CD4-positive, alpha-beta T cell (primary cell): Measurements from ENCODE around the gene APOB. TPM values are rescaled to one million over a fixed set of nuclear protein-coding genes. Genes with fewer than 3 reads are reported as not detected.

Source experiments
- ATAC-seq: fragments of 200-7000 bp; cut with Tn5 transposase; one replicate; pipeline ENCODE4 v1.10.0; 2022; ENCODE audit warnings: mild to moderate bottlenecking; ENCODE audit not compliant: poor library complexity
- CTCF ChIA-PET: fragments of 350-600 bp; sonication (Branson Sonifier 250); formaldehyde crosslinking; loops from one replicate; lab custom pipeline; 2021; ENCODE audit warnings: antibody characterized with exemption, inconsistent platforms; lab: Charles Lee
- POLR2A ChIA-PET: fragments of 350-600 bp; sonication (Branson Sonifier 250); formaldehyde crosslinking; loops from one replicate; lab custom pipeline; 2021; ENCODE audit warnings: antibody characterized with exemption, inconsistent platforms; lab: Charles Lee
- DNase-seq, 14 experiments: peaks; one replicate each; pipeline ENCODE4 v3.0.0-alpha.2; 2013 to 2020; ENCODE audit warnings: mixed read lengths in 2 of 14
- H3K27ac ChIP-seq, 2 donors: one replicate each; pipeline versions ENCODE4 v1.5.1 to v1.7.0; 2013; ENCODE audit warnings: low read length in 2 of 2, low read depth in 1 of 2, mild to moderate bottlenecking in 1 of 2
- H3K27me3 ChIP-seq, 2 experiments: 1 replicate in 1 of 2; 2 replicates in 1 of 2; pipeline versions ENCODE4 v1.6.1 to v1.7.0; 2013; ENCODE audit warnings: low read length in 2 of 2, control low read depth in 1 of 2, mild to moderate bottlenecking in 1 of 2, moderate library complexity in 1 of 2; ENCODE audit not compliant: insufficient read depth in 2 of 2, control insufficient read depth in 1 of 2
- H3K36me3 ChIP-seq: one replicate; pipeline ENCODE4 v1.6.1; 2013; ENCODE audit warnings: low read length, control low read depth; ENCODE audit not compliant: insufficient read depth
- H3K4me1 ChIP-seq: one replicate; pipeline ENCODE4 v1.6.1; 2013; ENCODE audit warnings: low read length, control low read depth; ENCODE audit not compliant: insufficient read depth
- H3K4me3 ChIP-seq: one replicate; pipeline ENCODE4 v1.5.1; 2013; ENCODE audit warnings: mild to moderate bottlenecking, low read length, moderate library complexity
- H3K9me3 ChIP-seq, 2 experiments: 1 replicate in 1 of 2; 2 replicates in 1 of 2; pipeline versions ENCODE4 v1.6.1 to v1.7.0; 2013; ENCODE audit warnings: low read length in 2 of 2, mild to moderate bottlenecking in 2 of 2, control low read depth in 1 of 2, moderate library complexity in 1 of 2; ENCODE audit not compliant: control insufficient read depth in 1 of 2, insufficient read depth in 1 of 2
- H3K27ac Mint-ChIP-seq: one replicate; pipeline ENCODE4 v1.8.0; 2020; ENCODE audit warnings: mixed read lengths
- H3K27me3 Mint-ChIP-seq: one replicate; pipeline ENCODE4 v1.8.0; 2021; ENCODE audit warnings: mixed read lengths
- H3K36me3 Mint-ChIP-seq: one replicate; pipeline ENCODE4 v1.8.0; 2021; ENCODE audit warnings: low read depth, mixed read lengths
- H3K4me1 Mint-ChIP-seq: one replicate; pipeline ENCODE4 v1.8.0; 2021; ENCODE audit warnings: low read depth, mixed read lengths
- H3K4me3 Mint-ChIP-seq: one replicate; pipeline ENCODE4 v1.8.0; 2020; ENCODE audit warnings: mild to moderate bottlenecking, mixed read lengths
- H3K9me3 Mint-ChIP-seq: one replicate; pipeline ENCODE4 v1.8.0; 2020; ENCODE audit warnings: mixed read lengths
- CTCF ChIP-seq: fragments of 200-600 bp; IDR thresholded peaks from one replicate; pipeline ENCODE4 v1.8.0; 2022; ENCODE audit warnings: antibody characterized with exemption, mild to moderate bottlenecking
- intact Hi-C, 2 experiments: fragments of 100-400 bp; cut with DNase I in 1 of 2; cut with micrococcal nuclease in 1 of 2; formaldehyde crosslinking; loops; one replicate each; pipeline versions ENCODE4 v1.15.1 to v1.9.0; 2023 to 2025; cut with DNase I, micrococcal nuclease
- total RNA-seq, 174 experiments: library from RNA in 2 of 174; stranded (reverse) in 2 of 174; gene quantifications; one replicate each; pipeline ENCODE4 v1.2.3 and lab custom pipeline; 2021 to 2026

APOB gene
- total RNA-seq, 2 experiments from 2014 or later, result not detected

- ChIA-PET CTCF (no interaction called here), POLR2A (no interaction called here)
- Mint-ChIP-seq H3K36me3 (no peaks in the 10 kb centered on the region), H3K4me3 (no peak overlapping the region), H3K9me3 (no peaks in the 10 kb centered on the region), H3K27me3 (peaks cover 33% of the 10 kb centered on the region), H3K4me1 (no peaks in the 10 kb centered on the region), H3K27ac (no peak overlapping the region)
- Histone ChIP-seq H3K27me3 (peaks cover 0 to 2% of the 10 kb centered on the region in 2 experiments), H3K27ac (no peak overlapping the region), H3K36me3 (no peaks in the 10 kb centered on the region), H3K4me1 (no peaks in the 10 kb centered on the region), H3K4me3 (no peak overlapping the region), H3K9me3 (no peaks in the 10 kb centered on the region)
- DNase-seq (no peak), ATAC-seq (no peak)
- TF ChIP-seq CTCF, result no peak
- intact Hi-C loops, result no loop called here
Observed at GRCh38 chr2:20959252-20959651, 84.6 kb downstream of the APOB start.

- CTCF ChIA-PET, result no interaction called here
Observed at GRCh38 chr2:20957788-20958525, 85.9 kb downstream of the APOB start.

GRCh38 chr2:20955277-20956026, 88.4 kb downstream of the APOB start:
- Histone ChIP-seq H3K4me3 (no peak overlapping the region), H3K4me1 (no peaks in the 10 kb centered on the region), H3K27ac (no peak overlapping the region), H3K27me3 (no peaks in the 10 kb centered on the region), H3K36me3 (no peaks in the 10 kb centered on the region), H3K9me3 (no peaks in the 10 kb centered on the region)
- Mint-ChIP-seq H3K27ac (no peak overlapping the region), H3K4me3 (no peak overlapping the region), H3K4me1 (no peaks in the 10 kb centered on the region), H3K27me3 (no peaks in the 10 kb centered on the region), H3K36me3 (no peaks in the 10 kb centered on the region), H3K9me3 (no peaks in the 10 kb centered on the region)
- ChIA-PET CTCF (no interaction called here), POLR2A (no interaction called here)
- ATAC-seq (no peak), DNase-seq (no peak)
- intact Hi-C loops, result no loop called here
- no peak for TF ChIP-seq CTCF

More at GRCh38 chr2:20957788-20958525, 85.9 kb downstream of the APOB start:
- DNase-seq (no peak), ATAC-seq (no peak)
- Histone ChIP-seq H3K27ac (no peak overlapping the region), H3K9me3 (no peaks in the 10 kb centered on the region), H3K4me3 (no peak overlapping the region), H3K36me3 (no peaks in the 10 kb centered on the region), H3K4me1 (no peaks in the 10 kb centered on the region), H3K27me3 (no peaks in the 10 kb centered on the region)
- H3K4me1 Mint-ChIP-seq, result no peaks in the 10 kb centered on the region
- TF ChIP-seq CTCF, result no peak
- H3K27ac Mint-ChIP-seq, result no peak overlapping the region
- H3K27me3 Mint-ChIP-seq, result peaks cover 21% of the 10 kb centered on the region
- H3K9me3 Mint-ChIP-seq, result no peaks in the 10 kb centered on the region
- POLR2A ChIA-PET, result no interaction called here
- intact Hi-C loops, result no loop called here
- no peak overlapping the region for H3K4me3 Mint-ChIP-seq
- H3K36me3 Mint-ChIP-seq, result no peaks in the 10 kb centered on the region
